OCI-LY1 (cell line): ENCODE results near the gene SAMD5.

Experiments
- H2AFZ ChIP-seq: fragments of 200-600 bp; sonication (generic), shearing (Covaris generic); 2 replicates; pipeline ENCODE4 v1.6.0; 2014; ENCODE audit warnings: antibody characterized with exemption, mild to moderate bottlenecking, low read length
- H3F3A ChIP-seq: fragments of 200-600 bp; sonication (generic), shearing (Covaris generic); 2 replicates; pipeline ENCODE4 v1.6.0; 2014; ENCODE audit warnings: mild to moderate bottlenecking, antibody characterized with exemption, low read length, moderate library complexity; ENCODE audit not compliant: insufficient read depth
- H3K27ac ChIP-seq: fragments of 200-600 bp; sonication (generic); 2 replicates; pipeline ENCODE4 v1.5.1; 2014; ENCODE audit warnings: low read length, mixed run types, mild to moderate bottlenecking, low read depth; ENCODE audit not compliant: poor library complexity, severe bottlenecking
- H3K27me3 ChIP-seq: fragments of 200-600 bp; sonication (generic); 2 replicates; pipeline ENCODE4 v1.6.0; 2014; ENCODE audit warnings: antibody characterized with exemption, mild to moderate bottlenecking, low read length, moderate library complexity; ENCODE audit not compliant: insufficient read depth
- H3K36me3 ChIP-seq: fragments of 200-600 bp; sonication (generic); 2 replicates; pipeline ENCODE4 v1.6.1; 2014; ENCODE audit warnings: mild to moderate bottlenecking, antibody characterized with exemption, low read length, moderate library complexity, mixed read lengths; ENCODE audit not compliant: insufficient read depth
- H3K4me1 ChIP-seq: fragments of 200-600 bp; sonication (generic); 2 replicates; pipeline ENCODE4 v1.5.1; 2014; ENCODE audit warnings: mild to moderate bottlenecking, low read length, moderate library complexity; ENCODE audit not compliant: insufficient read depth, severe bottlenecking
- H3K4me2 ChIP-seq: fragments of 200-600 bp; sonication (generic), shearing (Covaris generic); 2 replicates; pipeline ENCODE4 v1.6.1; 2014; ENCODE audit warnings: low read length
- H3K4me3 ChIP-seq: fragments of 200-600 bp; sonication (generic); 2 replicates; pipeline ENCODE4 v1.5.1; 2014; ENCODE audit warnings: low read length, low read depth, mild to moderate bottlenecking, mixed read lengths; ENCODE audit not compliant: poor library complexity, severe bottlenecking
- H3K79me2 ChIP-seq: fragments of 200-600 bp; shearing (Covaris generic); 2 replicates; pipeline ENCODE4 v1.6.1; 2016; ENCODE audit warnings: mixed run types, low read length, mixed read lengths; ENCODE audit not compliant: insufficient read depth
- H3K9ac ChIP-seq: fragments of 200-600 bp; sonication (generic), shearing (Covaris generic); 2 replicates; pipeline ENCODE4 v1.6.1; 2014; ENCODE audit warnings: mild to moderate bottlenecking, low read length, mixed read lengths
- H3K9me2 ChIP-seq: fragments of 200-600 bp; sonication (generic), shearing (Covaris generic); 2 replicates; pipeline ENCODE4 v1.6.1; 2014; ENCODE audit warnings: low read depth, mild to moderate bottlenecking, low read length, mixed read lengths
- H3K9me3 ChIP-seq: fragments of 200-600 bp; shearing (Covaris generic); 2 replicates; pipeline ENCODE4 v1.6.1; 2014; ENCODE audit warnings: low read length, mixed read lengths
- H4K20me1 ChIP-seq: fragments of 200-600 bp; sonication (generic), shearing (Covaris generic); 2 replicates; pipeline ENCODE4 v1.6.0; 2016; ENCODE audit warnings: mild to moderate bottlenecking, low read length; ENCODE audit not compliant: insufficient read depth
- CTCF ChIP-seq: fragments of 200-600 bp; sonication (generic), shearing (Covaris generic); IDR thresholded peaks from 2 replicates; pipeline ENCODE4 v1.5.1; 2017; ENCODE audit warnings: mild to moderate bottlenecking, antibody characterized with exemption, low read length, moderate library complexity, mixed read lengths
- EZH2 ChIP-seq: fragments of 200-600 bp; sonication (generic), shearing (Covaris generic); IDR thresholded peaks from 2 replicates; pipeline ENCODE4 v1.8.0; 2017; ENCODE audit warnings: borderline replicate concordance, mixed run types, mild to moderate bottlenecking, antibody characterized with exemption, low read length, moderate library complexity, mixed read lengths

Gene SAMD5

GRCh38 chr6:147582991-147583390, 74.5 kb downstream of the SAMD5 start:
- Histone ChIP-seq H3K27me3 (no peaks in the 10 kb centered on the region), H3K27ac (no peak overlapping the region), H4K20me1 (no peaks in the 10 kb centered on the region), H3K4me2 (no peak overlapping the region), H3K9ac (no peak overlapping the region), H3K9me2 (no peaks in the 10 kb centered on the region), H3K36me3 (no peaks in the 10 kb centered on the region), H3K9me3 (no peaks in the 10 kb centered on the region), H3K79me2 (no peaks in the 10 kb centered on the region), H3K4me1 (no peaks in the 10 kb centered on the region), H3F3A (no peaks in the 10 kb centered on the region), H3K4me3 (no peak overlapping the region), H2AFZ (no peak overlapping the region)
- TF ChIP-seq CTCF, result no peak
- no peak for TF ChIP-seq EZH2

GRCh38 chr6:147585256-147585655, 76.8 kb downstream of the SAMD5 start:
- no peaks in the 10 kb centered on the region for H3K9me2 ChIP-seq
- no peak overlapping the region for H3K4me2 ChIP-seq
- H3K9ac ChIP-seq, result no peak overlapping the region
- no peaks in the 10 kb centered on the region for H3K36me3 ChIP-seq
- no peaks in the 10 kb centered on the region for H4K20me1 ChIP-seq
- no peaks in the 10 kb centered on the region for H3K4me1 ChIP-seq
- H3K79me2 ChIP-seq, result no peaks in the 10 kb centered on the region
- no peak overlapping the region for H3K4me3 ChIP-seq
- no peak overlapping the region for H3K27ac ChIP-seq
- H3K9me3 ChIP-seq, result no peaks in the 10 kb centered on the region
- H3F3A ChIP-seq, result no peaks in the 10 kb centered on the region
- H3K27me3 ChIP-seq, result no peaks in the 10 kb centered on the region
- TF ChIP-seq CTCF, result no peak
- no peak for TF ChIP-seq EZH2
- H2AFZ ChIP-seq, result no peak overlapping the region

GRCh38 chr6:147586044-147586443, 77.6 kb downstream of the SAMD5 start:
- no peak for TF ChIP-seq EZH2
- no peak for TF ChIP-seq CTCF
- Histone ChIP-seq H2AFZ (no peak overlapping the region), H3K79me2 (no peaks in the 10 kb centered on the region), H3F3A (no peaks in the 10 kb centered on the region), H3K27ac (no peak overlapping the region), H4K20me1 (no peaks in the 10 kb centered on the region), H3K27me3 (no peaks in the 10 kb centered on the region), H3K36me3 (no peaks in the 10 kb centered on the region), H3K4me3 (no peak overlapping the region), H3K9me2 (no peaks in the 10 kb centered on the region), H3K4me2 (no peak overlapping the region), H3K9ac (no peak overlapping the region), H3K4me1 (no peaks in the 10 kb centered on the region), H3K9me3 (no peaks in the 10 kb centered on the region)
